Measurements from ENCODE around the gene CIAPIN1.
A peak's percentile ranks its signal among the peaks of the same experiment; 100 is the strongest.
"Not testable (repeated sequence)": the region's sequence is repeated elsewhere in the genome, so short reads cannot be mapped to it uniquely, and the experiment has no call there.

The CIAPIN1 gene

GRCh38 chr16:57476546-57477410 lies 29.6 kb upstream of the CIAPIN1 start:
- DNase-seq, result no peak

GRCh38 chr16:57475711-57476339 lies 28.6 kb upstream of the CIAPIN1 start:
- DNase-seq, result peak in 2 of 3 experiments; percentile 9 to 24

- no peak for DNase-seq
Measured at GRCh38 chr16:57474671-57475661, 27.8 kb upstream of the CIAPIN1 start.

GRCh38 chr16:57473906-57474305 lies 26.7 kb upstream of the CIAPIN1 start:
- no peak for DNase-seq

- no peak for DNase-seq
Measured at GRCh38 chr16:57473176-57473840, 26.1 kb upstream of the CIAPIN1 start.

- peak in 2 of 3 experiments; percentile 55 to 79 for DNase-seq
Measured at GRCh38 chr16:57472665-57473060, 25.5 kb upstream of the CIAPIN1 start.

- peak in 2 of 3 experiments; percentile 29 to 51 for DNase-seq
Measured at GRCh38 chr16:57471852-57472664, 24.9 kb upstream of the CIAPIN1 start.

GRCh38 chr16:57471209-57471608 lies 24.0 kb upstream of the CIAPIN1 start:
- DNase-seq, result no peak

- DNase-seq, result no peak
Measured at GRCh38 chr16:57470711-57471110, 23.5 kb upstream of the CIAPIN1 start.

GRCh38 chr16:57469917-57470470 lies 22.8 kb upstream of the CIAPIN1 start:
- peak in 1 of 3 experiments; percentile 5 for DNase-seq

GRCh38 chr16:57469046-57469445 lies 21.9 kb upstream of the CIAPIN1 start:
- DNase-seq, result no peak

GRCh38 chr16:57468346-57468745 lies 21.2 kb upstream of the CIAPIN1 start:
- no peak for DNase-seq

GRCh38 chr16:57464523-57464922 lies 17.3 kb upstream of the CIAPIN1 start:
- no peak for DNase-seq

- peak in 1 of 3 experiments; percentile 40 for DNase-seq
Measured at GRCh38 chr16:57462978-57463362, 15.8 kb upstream of the CIAPIN1 start.

- peak; percentile 77 to 88 (median 79) for DNase-seq
Measured at GRCh38 chr16:57462209-57462977, 15.2 kb upstream of the CIAPIN1 start, which contains the start of gene POLR2C. Gene POLR2C, plus strand, starts transcription at chr16:57462679. Its CDS starts 46 bp downstream, at chr16:57462725.

GRCh38 chr16:57452021-57452420 lies 4.8 kb upstream of the CIAPIN1 start:
- DNase-seq, result no peak

GRCh38 chr16:57446531-57447185 lies 527 bp downstream of the CIAPIN1 start:
- DNase-seq, result peak; percentile 23 to 79 (median 73)

- DNase-seq, result no peak
Measured at GRCh38 chr16:57445510-57445909, 1.7 kb downstream of the CIAPIN1 start.

- no peak for DNase-seq
Measured at GRCh38 chr16:57444711-57445110, 2.5 kb downstream of the CIAPIN1 start.

GRCh38 chr16:57440551-57440950 lies 6.6 kb downstream of the CIAPIN1 start:
- not testable (repeated sequence) for DNase-seq
